ENCODE measurements around the gene DLX1.

Gene DLX1

DNA sequence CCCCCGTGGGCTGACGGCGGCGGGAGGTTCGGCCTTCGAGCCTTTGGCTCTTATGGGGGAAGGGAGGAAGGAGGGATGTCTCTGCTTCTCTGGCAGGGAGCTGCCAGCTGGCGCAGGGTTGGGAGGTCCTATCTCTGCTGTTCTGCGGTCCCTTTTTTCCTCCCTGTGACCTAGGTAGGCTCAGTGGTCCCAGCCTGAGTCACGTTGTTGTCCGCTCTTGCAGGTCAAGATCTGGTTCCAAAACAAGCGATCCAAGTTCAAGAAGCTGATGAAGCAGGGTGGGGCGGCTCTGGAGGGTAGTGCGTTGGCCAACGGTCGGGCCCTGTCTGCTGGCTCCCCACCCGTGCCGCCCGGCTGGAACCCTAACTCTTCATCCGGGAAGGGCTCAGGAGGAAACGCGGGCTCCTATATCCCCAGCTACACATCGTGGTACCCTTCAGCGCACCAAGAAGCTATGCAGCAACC is 2.5 kb downstream of the DLX1 start:
- DNase-seq, result no peak

DNA sequence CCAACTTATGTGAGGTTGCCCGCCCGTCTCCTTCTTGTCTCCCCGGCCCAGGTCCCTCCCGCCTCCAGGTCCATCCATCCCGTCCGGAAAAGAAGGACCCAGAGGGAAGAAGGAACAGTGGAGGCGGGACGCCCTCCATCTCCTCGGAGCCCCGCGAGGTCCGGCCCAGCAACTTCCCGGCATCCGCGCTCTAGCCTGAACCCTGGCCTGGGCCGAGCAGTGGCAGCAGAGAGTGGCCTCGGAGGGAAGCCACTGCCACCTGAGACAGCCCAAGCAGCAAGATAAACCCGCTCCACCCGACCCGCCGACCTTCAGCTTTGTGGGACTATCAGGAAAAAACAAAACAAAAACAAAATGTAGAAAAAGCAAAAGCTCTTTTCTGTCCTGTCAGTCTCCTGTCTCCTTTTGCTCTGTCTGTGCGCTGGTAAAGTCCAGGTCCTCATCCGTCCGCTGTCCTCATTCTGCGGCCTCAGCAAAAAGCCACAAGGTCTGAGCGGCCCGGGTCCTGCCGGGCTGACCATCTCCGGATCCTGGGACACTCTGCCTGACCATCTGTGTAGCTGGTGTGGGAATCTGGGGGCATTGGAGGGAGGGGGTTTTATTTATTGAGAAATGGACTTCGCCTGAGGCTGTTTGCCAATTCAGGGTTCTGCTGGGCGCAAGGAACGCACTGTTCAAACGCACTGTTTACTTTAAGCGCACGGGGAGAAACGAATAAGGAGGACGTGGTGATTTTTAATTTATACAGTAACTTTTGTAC is 3.1 kb downstream of the DLX1 start:
- DNase-seq, result no peak

DNA sequence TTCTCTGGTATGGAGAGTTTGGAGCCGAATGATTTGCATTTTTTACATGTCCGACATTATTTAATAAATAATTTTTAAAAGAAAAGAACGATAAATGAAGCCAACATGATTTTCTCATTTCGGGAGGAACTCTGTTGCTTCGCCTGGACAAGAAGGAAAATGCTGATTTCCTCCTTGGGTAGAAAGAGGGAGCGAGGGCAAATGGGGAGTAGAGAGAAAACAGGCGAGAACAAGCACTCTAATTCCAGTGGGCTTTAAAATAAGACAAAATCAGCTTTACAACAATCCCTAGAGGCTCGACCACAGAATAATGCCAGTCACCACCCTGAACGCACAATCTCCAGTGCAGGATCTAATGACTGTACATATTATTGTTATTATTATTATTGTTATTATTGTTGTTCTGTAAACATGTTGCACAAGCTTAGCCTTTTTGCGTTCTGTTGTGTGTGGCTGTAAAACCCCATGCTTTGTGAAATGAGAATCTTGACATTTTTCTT is 3.7 kb downstream of the DLX1 start:
- no peak for DNase-seq

DNA sequence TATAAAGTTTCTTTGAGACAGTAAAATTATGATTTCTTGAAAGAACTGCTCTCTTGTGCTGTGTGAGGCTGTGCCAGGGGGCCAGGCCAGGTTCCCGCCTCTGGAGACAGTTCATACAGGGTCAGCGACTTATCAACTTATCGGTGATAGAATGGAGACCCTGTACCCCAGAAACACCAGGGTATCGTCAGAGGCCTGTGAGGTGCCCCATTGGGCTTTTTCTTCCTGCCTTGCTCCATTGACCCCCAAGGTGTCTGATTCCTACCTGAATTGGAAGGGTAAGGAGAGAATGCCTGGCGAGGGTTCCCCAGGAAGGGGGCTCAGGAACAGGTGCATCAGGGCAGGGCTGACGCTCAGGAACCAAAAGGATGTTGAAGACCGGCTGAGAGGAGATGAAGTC is 4.3 kb downstream of the DLX1 start:
- no peak for DNase-seq

DNA sequence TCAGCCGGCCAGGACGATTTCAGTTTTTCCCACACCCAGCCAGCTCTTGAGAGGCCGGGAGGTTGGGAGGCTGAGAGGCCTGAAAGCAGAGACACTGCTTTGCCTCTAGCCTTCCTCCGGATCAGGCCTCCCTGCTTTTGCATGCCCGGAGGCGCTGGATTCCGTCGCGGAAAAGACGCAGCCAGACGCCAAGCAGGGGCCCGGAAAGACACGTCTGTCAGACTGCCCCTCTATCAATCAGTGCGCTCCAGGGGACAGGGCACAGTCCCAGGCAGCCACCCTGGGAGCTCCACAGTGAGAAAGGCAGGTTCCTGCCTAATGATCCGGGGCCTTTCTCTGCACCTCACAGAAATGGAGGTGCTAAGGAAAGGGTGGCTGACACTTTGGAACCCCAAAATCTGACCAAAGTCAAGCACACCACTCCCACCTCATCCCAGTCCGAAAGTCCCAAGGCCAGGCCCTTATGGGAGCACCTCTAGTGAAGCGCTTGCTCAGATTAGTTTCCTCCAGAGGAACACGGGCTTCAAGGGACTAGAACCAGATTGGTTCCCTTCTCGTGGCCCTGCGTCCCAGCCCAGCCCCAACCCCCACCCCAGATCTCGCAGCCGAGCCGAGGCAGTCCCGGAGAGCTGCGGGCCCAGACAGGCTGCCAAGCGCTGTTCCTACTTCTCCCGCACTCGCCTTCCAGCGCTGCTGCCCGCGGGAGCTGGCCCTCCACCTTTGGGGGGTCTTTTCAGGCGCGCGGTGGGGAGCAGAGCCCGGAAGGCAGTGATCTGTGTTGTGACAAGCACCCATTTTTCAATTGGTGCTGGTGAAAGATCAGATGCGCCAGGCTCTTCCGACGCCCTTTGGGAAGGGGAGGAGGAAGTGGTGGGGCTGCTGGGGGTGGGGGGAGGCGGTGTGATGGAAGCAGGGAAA is 5.0 kb downstream of the DLX1 start:
- DNase-seq, result no peak

DNA sequence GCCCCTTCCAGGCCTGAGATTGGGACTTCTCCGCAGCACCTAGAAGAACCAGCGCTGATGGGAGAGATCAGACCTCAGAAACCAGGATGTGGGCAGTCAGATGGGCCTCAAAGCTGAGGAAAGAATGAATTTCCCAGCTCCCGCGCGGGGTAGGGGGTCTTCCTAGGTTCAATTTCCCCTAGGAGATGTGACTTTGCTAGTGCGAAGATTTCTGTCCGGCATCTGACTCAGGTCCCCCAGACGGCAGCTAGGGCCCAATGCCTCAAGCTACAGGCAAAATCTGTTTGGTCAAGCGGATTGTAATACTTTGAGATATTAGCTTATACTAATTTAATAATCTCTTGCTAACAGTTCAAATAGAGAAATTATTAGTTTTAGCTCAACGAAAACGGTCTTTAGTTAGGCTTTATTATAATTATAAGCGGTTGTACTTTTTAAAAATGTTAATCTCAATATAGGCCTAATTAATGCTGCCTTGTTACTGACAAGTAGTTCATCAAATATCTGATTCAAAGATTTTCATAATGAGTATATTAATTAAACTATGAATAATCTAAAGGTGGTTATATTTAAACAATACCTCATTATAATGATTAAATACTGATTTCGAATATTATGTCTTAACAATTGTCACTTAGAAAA is 5.8 kb downstream of the DLX1 start:
- no peak for DNase-seq

DNA sequence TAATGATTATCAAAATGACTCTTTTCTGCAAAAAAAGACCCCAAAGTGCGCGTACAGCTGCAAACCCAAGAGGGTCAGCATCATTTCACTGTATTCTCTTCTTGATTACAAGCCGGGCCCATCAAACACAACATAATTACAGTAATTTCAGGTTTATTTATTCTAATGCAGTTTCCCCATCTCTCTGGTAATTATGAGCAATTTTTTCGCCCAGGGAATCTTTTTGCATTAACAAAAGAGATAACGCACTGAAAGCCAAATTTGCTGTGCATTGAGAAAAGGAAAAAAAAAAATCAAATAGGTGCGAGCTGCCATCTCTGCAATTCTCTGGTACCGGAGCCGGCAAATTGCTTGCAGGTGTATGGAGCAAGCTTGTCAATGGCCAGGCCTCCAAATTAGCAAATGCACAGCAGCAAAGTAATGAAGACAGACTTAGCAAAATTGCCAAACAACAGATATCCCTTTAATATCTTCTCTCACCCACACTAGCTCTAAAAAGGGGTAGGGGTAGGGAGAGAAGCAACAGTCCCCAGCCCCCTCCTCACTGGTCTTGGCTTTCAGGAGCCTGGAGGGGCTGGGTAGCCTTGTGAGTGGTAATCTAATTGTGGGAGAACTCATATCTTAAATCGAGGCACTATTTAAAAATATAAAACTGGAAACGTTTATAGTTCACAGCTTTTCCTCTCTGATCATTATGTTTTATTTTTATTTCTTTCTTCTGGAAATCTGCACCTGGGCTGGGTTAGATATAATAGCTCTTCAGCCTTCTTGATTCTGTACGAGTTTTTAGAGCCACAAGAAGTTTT is 6.7 kb downstream of the DLX1 start:
- DNase-seq, result no peak

DNA sequence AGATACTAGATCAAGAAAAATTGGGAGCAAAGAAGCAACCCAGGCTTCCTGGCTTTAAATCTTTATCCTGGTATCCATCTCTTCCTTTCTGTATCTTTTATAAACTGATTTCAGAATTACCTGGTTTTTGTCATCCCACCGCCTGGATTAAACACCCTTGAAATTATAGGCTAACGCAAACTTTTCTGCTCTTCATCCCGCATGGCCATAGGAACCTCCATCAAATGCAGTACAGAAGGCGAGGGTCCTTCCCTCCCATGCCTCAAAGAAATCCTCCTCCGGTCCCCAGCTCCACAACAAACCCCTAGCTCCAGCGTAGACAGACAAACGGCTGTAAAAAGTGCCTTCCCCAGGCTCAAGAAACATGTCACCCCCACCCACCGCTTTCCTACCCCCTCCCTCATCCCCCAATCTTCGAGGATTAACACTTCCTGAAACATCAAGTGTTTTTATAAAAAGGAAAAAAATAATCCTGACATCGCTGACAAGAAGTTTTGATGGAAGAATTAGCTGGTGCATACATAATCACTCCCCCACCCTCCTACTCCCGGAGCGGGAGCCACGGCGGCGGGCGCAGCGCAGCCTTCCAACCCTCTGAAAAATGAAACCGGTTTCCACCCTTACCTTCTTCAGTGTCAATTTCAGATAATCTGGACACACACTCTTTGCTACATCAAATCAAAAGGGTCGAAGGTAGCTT is 7.6 kb downstream of the DLX1 start:
- no peak for DNase-seq

DNA sequence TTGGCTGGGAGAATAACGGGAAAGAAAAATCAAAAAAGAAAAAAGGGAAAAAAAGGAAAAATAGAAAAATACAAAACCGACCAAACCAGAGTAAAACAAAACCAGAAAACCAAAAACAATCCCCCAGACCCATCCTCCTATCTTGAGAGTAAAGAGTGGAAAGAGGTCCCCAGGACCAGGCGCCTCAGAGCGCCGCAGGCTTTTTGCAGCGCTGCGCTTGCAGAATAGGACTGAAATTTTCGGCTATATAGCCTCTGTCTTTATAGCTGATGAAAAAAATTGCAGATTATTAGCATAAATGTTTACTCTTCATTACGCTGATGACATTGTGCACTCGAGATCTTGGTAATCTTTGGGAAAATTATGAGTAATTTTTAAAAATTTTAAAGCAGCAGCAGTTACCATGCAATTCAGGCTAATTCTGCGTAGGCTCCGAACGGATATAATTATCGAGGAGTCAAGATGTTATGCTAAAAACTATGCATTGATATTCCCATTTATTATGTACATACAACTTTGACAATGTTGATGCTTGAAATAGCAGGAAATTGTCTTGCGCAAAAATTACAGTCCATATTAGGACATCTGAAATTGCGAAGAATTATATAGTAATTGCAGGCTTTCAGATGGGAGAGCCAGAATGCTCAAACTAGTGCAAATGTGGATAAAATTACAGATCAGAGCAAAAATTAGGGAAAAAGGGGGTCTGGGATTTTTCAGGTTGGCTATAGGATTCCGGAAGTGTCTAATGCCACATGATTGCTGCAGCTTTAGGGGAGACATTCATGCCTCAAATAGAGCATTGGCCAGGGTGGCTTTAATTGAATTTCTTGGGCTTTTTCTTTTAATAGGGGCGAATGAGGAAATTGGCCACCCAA is 8.3 kb downstream of the DLX1 start:
- DNase-seq, result no peak

DNA sequence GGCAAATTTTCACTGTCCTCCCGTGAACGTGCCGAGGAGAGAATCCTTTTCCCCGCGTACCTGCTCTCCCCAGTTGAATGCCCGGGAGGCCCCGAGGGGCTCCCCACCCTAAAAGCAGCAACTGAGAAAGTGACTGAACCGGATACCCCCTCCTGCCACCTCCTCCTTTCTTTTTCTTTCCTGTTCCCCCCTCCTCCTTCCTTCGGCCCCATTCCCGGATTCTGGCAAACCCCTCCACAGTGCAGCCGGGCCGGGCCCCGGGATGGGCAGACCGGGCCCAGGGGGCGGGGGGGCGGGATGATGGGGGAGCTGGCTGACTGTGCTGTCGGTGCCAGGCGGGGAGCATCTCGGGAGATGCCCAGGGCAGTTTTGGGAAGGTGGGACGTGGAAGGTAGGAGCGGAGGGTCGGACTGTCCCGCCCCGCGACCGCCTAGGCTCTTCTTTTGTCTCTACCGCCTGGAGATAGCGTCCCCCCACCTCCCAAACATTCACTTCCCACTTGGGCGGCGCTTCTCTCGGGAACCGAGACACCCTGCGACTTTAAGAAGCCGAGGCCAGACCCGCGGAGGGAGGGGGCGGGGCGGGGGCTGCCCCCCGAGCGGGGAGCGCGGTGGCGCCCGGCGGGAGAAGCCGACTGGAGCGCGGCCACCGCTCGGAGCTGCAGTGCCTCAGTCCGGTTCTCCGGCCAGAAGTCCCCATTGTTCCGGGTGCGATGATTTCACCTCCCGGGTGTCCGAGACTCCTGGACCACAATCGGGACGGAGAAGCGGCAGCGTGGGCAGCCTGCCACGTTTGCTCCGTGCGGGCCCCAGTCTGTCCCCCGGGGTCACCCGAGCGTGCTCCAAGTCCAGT is 9.2 kb downstream of the DLX1 start:
- DNase-seq, result no peak

DNA sequence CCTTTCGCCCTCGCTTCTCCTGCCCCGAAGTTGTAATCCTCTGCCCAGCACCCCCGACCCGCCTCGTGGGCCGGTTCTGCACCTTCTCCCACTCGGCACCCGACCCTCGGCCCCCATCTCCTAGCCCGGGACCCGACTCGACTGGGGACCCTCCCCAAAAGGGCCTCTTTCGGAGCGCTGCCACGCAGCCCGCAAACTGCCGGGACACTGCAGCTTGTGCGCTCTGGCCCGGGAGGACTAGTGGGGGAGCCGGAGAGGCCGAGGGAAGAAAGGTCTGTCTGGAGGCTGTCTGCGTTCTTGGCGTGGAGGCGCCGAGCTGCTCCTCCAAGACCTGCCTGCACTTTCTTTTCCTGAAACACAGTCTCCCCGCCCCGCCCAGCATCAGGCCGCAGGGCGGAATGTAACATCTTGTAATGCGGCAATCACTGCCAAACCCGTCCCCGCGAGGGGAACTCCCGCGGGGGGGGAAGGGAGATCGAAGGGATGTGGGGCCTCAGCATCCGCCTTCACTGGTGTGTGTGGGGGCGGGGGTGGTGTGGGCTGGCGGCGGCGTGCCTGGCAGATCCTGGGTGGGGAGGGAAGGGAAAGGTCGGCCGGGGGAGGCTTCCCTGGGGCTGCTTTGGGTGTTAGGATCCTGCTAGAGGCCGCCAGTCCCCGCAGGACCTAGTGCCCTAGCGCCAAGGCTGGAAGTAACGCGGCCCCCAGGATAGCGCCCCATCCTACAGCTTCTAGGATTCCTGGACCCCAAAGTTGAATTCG is 10.0 kb downstream of the DLX1 start:
- peak; percentile 48 for DNase-seq

DNA sequence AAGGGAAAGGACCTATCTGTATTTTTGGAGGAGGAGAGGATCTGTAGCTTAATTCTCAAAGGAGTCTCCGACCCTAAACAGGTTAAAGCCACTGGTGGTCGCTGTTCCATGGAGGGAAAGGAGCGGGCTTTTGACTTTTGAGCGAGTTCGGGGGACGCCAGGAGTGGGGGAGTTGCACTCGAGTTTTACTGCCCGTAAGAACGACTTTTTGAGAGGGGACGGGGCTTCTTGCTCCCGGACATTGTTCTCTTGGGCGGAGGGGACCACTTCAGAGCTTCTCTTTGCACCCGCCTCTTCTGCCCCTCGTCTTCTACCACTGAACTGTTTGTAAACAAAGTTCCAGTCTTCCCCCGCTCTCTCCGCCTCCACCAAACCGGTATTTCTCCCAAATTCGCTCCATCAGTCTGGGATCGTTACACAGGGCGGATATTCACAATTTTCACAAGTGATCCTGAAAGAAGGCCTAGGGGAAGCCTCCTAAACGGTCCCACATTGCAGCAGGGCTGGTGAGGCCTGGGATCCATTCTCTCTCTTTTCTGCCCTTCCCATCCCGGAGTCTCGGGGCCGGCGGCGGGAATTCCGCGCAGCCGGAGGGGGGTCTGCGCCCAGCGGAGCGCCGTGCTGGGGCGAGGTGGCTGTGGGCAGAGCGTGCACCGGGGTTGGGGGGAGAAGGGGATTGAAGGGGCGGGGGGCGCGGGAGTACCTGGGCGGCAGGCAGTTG is 10.8 kb downstream of the DLX1 start:
- no peak for DNase-seq

DNA sequence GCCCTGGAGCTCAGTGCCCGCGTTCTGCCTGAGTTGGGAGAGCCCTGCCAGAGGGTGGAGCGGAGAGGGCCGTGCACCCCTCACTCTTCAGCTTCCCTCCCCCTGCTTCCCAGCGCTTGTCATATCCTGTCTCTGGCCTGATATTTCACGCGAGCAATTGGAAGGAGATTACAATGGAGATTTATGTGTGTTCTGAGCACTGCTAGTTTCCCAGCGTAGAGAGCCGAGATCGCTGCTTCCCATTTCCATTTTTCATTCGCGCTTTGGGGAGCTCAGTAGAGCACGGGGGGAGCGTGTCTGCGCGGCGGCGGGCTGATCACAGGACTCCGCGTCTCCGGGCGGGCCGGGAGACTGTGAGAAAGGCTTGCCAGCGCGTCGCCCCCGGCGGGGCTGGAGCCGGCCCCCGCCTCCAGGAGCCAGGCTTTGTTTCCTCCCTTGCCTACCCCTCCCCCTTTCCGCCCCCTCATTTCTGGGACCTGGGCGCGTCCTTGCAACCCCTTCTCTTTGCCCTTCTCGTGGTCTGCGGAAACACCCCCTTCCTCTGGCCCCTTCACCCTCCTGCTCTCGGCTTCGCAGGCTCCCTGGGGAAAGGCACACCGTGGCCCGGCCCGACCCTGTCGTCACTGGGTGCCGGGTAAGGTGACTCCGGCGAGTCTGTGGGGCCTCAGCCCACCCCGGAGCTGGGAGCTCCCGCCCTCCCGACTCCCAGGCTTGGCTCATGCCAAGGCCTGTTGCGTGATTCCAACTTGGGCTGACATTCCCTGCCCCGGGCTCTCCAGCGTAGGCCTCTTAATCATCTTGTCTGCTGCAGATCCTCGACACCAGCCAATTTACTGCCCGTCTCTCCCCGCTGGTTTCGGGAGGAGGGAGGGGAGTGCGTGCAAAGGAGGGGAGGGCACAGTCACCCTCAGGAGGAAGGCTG is 11.6 kb downstream of the DLX1 start:
- no peak for DNase-seq

DNA sequence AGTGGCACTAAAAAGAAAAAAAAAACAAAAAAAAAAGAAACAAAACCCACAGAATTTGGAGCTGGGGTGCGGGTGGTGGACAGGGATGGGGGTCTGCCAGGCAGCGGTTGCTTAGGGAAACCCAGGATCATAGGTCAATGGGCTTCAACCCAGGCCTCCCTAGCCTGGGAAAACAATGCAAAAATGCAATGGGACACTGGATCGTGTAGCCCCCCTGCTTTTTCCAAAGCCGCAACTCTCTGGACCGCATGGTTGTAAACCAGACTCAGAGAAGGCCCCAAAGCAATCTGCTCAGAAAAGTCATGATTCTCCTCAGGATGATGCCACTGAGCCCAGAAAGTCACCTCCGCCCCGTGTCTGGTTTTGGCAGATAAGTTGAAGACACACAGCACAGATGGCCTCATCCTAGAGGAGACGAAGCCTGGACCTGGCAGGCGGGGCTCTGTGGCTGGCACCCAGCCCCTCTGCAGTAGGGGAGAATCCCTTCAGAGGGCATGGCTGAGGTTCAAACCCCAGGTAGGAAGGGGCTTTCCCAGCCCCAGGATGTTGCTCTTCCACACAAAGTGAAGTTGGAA is 12.3 kb downstream of the DLX1 start:
- no peak for DNase-seq

DNA sequence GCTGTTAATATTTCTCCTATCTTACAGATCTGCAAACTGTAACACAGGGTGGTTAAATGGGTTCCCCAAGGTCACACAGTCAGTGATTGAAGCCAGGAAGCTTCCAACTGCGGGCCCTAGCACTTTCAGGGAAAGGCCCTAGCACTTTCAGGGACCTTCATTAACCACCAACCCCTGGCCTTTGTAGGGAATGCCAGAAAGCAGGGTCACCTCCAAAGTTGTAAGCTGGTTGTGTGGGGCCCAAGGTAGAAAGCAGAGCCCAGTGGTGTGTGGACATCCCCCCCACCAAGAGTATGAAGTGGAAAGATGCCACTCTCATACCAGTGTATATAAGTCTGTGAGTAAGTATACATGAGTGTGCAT is 13.0 kb downstream of the DLX1 start:
- DNase-seq, result no peak

DNA sequence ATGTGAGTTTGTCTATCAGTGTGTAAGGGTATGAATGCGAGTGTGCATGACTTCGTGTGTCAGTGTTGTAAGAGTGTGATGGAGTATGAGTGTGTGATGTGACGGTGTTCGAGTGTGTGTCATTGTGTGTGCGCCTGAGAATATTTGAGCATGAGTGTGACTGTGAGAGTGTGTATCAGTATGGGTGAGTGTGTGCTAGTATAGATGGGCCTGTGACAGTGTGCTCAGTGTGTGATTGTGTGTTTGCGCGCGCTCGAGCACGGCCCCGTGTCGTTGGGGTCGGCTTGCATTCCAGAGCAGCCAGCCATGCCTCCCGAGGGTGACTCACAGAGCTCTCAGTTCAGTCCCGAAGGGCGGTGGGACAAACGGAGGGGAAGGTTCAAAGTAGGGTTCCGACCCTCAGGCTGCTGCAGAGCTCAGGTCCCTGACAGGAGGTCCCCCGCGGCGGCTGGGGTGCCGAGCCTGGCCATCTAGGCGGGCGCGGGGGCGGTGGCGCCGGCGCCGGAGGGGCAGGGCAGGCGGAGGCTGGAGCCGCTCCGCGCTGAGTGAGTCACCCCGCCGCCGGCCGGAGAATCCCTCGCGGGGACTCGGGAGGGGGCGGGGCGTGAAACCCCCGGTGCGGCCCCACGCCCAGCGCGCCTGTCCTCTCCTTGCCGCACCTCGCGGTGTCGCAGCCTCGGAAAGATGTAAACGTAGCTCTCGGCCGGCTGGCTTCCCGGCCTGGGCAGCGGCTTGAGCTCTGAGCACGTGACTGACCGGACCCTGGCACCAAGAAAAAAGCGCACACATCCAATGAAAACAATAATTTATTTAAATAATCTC is 13.6 kb downstream of the DLX1 start:
- peak; percentile 27 for DNase-seq
